ENCODE results near the gene SUPT3H.

SUPT3H gene

DNA sequence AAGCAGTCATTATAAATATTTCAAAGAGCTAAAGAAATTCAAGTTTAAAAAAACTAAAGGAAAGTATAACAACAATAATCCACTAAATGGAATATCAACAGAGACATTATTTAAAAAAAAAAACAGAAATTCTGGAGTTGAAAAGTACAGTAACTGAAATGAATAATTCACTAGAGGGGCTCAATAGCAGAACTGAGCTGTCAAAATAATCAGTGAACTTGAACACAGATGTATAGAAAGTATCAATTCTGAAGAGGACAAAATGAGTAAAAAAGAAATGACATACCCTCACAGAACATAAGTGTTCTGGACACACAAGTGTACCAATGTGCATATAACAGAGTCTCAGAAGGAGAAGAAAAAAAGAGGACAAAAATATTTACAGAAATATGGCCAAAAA, 241.2 kb downstream of the SUPT3H start:
- Mint-ChIP-seq H3K9me3 (peaks cover 43% of the 10 kb centered on the region), H3K27me3 (ENCODE audit: low read depth, poor library complexity) (peaks cover 9% of the 10 kb centered on the region), H3K4me1 (peaks cover 7% of the 10 kb centered on the region), H3K36me3 (ENCODE audit: low read depth) (peaks cover 29% of the 10 kb centered on the region), H3K27ac (no peak overlapping the region), H3K4me3 (no peak overlapping the region)
- no peak for TF ChIP-seq CTCF (IDR thresholded peaks at IDR 0.05)
- no peak for DNase-seq

- no peak for TF ChIP-seq CTCF (IDR thresholded peaks at IDR 0.05)
- Mint-ChIP-seq H3K4me3 (no peak overlapping the region), H3K4me1 (no peaks in the 10 kb centered on the region), H3K36me3 (ENCODE audit: low read depth) (peaks cover 19% of the 10 kb centered on the region), H3K9me3 (peaks cover 21% of the 10 kb centered on the region), H3K27ac (no peak overlapping the region), H3K27me3 (ENCODE audit: low read depth, poor library complexity) (peaks cover 7% of the 10 kb centered on the region)
- no peak for DNase-seq
These were observed 245.0 kb downstream of the SUPT3H start for GRCh38 chr6:45132658-45133294.

- peaks cover 7% of the 10 kb centered on the region for H3K27me3 Mint-ChIP-seq (ENCODE audit: low read depth, poor library complexity)
- no peak for TF ChIP-seq CTCF (IDR thresholded peaks at IDR 0.05)
- peaks cover 15% of the 10 kb centered on the region for H3K36me3 Mint-ChIP-seq (ENCODE audit: low read depth)
- peaks cover 15% of the 10 kb centered on the region for H3K9me3 Mint-ChIP-seq
- no peak for DNase-seq
- H3K4me3 Mint-ChIP-seq: no peak overlapping the region
- no peak overlapping the region for H3K27ac Mint-ChIP-seq
- no peaks in the 10 kb centered on the region for H3K4me1 Mint-ChIP-seq
These were observed 245.7 kb downstream of the SUPT3H start for GRCh38 chr6:45132059-45132458.

DNA sequence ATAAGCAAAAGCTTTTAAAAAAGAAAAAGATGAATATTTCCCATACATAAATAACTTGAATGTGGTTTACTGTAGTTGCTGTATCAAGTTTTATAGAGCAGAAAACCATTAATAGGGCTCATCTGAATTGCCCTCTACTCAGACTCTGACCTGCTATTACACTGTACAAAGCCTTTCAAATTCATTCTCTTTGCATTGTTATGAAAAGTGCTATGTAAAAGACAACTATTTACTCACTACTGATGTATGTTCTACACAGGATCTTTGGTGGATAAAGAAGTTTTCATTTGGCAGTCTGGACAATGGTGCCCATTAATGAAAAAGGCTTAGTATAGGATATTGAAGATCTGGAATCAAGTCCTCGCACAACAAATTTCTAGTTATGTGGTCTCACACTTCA, 248.7 kb downstream of the SUPT3H start:
- no peaks in the 10 kb centered on the region for H3K4me1 Mint-ChIP-seq

DNA sequence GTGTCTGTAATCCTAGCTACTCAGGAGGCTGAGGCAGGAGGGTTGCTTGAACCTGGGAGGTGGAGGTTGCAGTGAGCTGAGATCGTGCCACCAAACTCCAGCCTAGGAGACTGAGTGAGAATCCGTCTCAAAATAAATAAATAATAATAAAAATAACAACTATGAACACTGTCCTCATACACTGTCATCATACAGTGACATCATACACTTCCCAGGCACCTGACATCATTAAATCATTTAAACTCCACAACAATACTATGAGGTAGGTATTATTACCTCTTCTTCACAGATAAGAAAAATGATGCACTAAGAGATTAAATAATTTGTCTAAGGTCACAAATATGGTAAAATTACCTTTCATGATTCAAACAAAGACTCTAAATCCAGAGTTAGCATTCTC, 250.5 kb downstream of the SUPT3H start:
- Mint-ChIP-seq H3K36me3 (ENCODE audit: low read depth) (no peaks in the 10 kb centered on the region), H3K4me1 (no peaks in the 10 kb centered on the region), H3K4me3 (no peak overlapping the region), H3K27ac (no peak overlapping the region), H3K27me3 (ENCODE audit: low read depth, poor library complexity) (no peaks in the 10 kb centered on the region), H3K9me3 (no peaks in the 10 kb centered on the region)
- no peak for TF ChIP-seq CTCF (IDR thresholded peaks at IDR 0.05)
- no peak for DNase-seq

More for the DNA sequence above, 248.7 kb downstream of the SUPT3H start:
- no peak for TF ChIP-seq CTCF (IDR thresholded peaks at IDR 0.05)
- Mint-ChIP-seq H3K4me3 (no peak overlapping the region), H3K36me3 (ENCODE audit: low read depth) (no peaks in the 10 kb centered on the region), H3K9me3 (no peaks in the 10 kb centered on the region), H3K27ac (no peak overlapping the region), H3K27me3 (ENCODE audit: low read depth, poor library complexity) (peaks cover 2% of the 10 kb centered on the region)
- DNase-seq: no peak

GRCh38 chr6:45126033-45126432, 251.7 kb downstream of the SUPT3H start:
- H3K4me1 Mint-ChIP-seq: no peaks in the 10 kb centered on the region
- no peak for TF ChIP-seq CTCF (IDR thresholded peaks at IDR 0.05)
- no peak overlapping the region for H3K27ac Mint-ChIP-seq
- DNase-seq: no peak
- no peaks in the 10 kb centered on the region for H3K27me3 Mint-ChIP-seq (ENCODE audit: low read depth, poor library complexity)
- H3K9me3 Mint-ChIP-seq: no peaks in the 10 kb centered on the region
- H3K36me3 Mint-ChIP-seq (ENCODE audit: low read depth): no peaks in the 10 kb centered on the region
- H3K4me3 Mint-ChIP-seq: no peak overlapping the region
